OCI-LY7 (cell line): ENCODE data around the gene ARL6IP5. TPM values are rescaled to one million over a fixed set of nuclear protein-coding genes. Genes with fewer than 3 reads are reported as not detected.

Experiments used
- BruUV-seq: library from RNA; stranded (reverse); fragments of 400-500 nt; replicated peaks from 2 replicates; lab custom pipeline; 2021; lab: Mats Ljungman, UMichigan
- CTCF ChIA-PET: fragments of 300-600 bp; sonication (Branson Sonifier 250); formaldehyde crosslinking; loops from one replicate; lab custom pipeline; 2022; ENCODE audit warnings: antibody characterized with exemption; ENCODE audit not compliant: unreplicated experiment; lab: Charles Lee
- POLR2A ChIA-PET: fragments of 300-600 bp; sonication (Branson Sonifier 250); formaldehyde crosslinking; loops from one replicate; lab custom pipeline; 2022; ENCODE audit warnings: antibody characterized with exemption; lab: Charles Lee
- DNase-seq: peaks from one replicate; pipeline ENCODE4 v3.0.0-alpha.2; 2015; ENCODE audit warnings: low spot score
- H2AFZ ChIP-seq: fragments of 200-600 bp; sonication (generic), shearing (Covaris generic); 2 replicates; pipeline ENCODE4 v1.6.1; 2014; ENCODE audit warnings: mild to moderate bottlenecking, antibody characterized with exemption, low read length, moderate library complexity
- H3K27ac ChIP-seq: fragments of 200-600 bp; sonication (generic); 2 replicates; pipeline ENCODE4 v1.5.1; 2014; ENCODE audit warnings: mixed run types, low read depth, mild to moderate bottlenecking, moderate library complexity, low read length, inconsistent platforms; ENCODE audit not compliant: poor library complexity, severe bottlenecking
- H3K36me3 ChIP-seq: fragments of 200-600 bp; sonication (generic); 2 replicates; pipeline ENCODE4 v1.6.1; 2014; ENCODE audit warnings: mild to moderate bottlenecking, antibody characterized with exemption, low read length, moderate library complexity, mixed read lengths; ENCODE audit not compliant: insufficient read depth
- H3K4me1 ChIP-seq: fragments of 200-600 bp; sonication (generic); 2 replicates; pipeline ENCODE4 v1.5.1; 2014; ENCODE audit warnings: mild to moderate bottlenecking, low read length; ENCODE audit not compliant: insufficient read depth, poor library complexity, severe bottlenecking
- H3K4me2 ChIP-seq: fragments of 200-600 bp; sonication (generic); 2 replicates; pipeline ENCODE4 v1.6.1; 2014; ENCODE audit warnings: mild to moderate bottlenecking, low read length
- H3K4me3 ChIP-seq: fragments of 200-600 bp; sonication (generic); 2 replicates; pipeline ENCODE4 v1.5.1; 2014; ENCODE audit warnings: mild to moderate bottlenecking, low read depth, low read length; ENCODE audit not compliant: poor library complexity, severe bottlenecking
- H3K79me2 ChIP-seq: fragments of 200-600 bp; sonication (generic); 2 replicates; pipeline ENCODE4 v1.6.1; 2016; ENCODE audit warnings: low read depth, mild to moderate bottlenecking, low read length, moderate library complexity, mixed read lengths; ENCODE audit not compliant: insufficient read depth
- H3K9me2 ChIP-seq: fragments of 200-600 bp; sonication (generic); 2 replicates; pipeline ENCODE4 v1.6.1; 2016; ENCODE audit warnings: mild to moderate bottlenecking, low read length, mixed read lengths; ENCODE audit not compliant: insufficient read depth
- H3K9me3 ChIP-seq: fragments of 200-600 bp; sonication (generic); 2 replicates; pipeline ENCODE4 v1.6.1; 2014; ENCODE audit warnings: mild to moderate bottlenecking, mixed run types, low read length, mixed read lengths
- H4K20me1 ChIP-seq: fragments of 200-600 bp; sonication (generic); 2 replicates; pipeline ENCODE4 v1.6.1; 2014; ENCODE audit warnings: mild to moderate bottlenecking, antibody characterized with exemption, low read length, moderate library complexity, mixed read lengths; ENCODE audit not compliant: insufficient read depth
- CTCF ChIP-seq: fragments of 200-600 bp; sonication (generic); conservative IDR thresholded peaks from 2 replicates; pipeline ENCODE4 v1.5.1; 2014; ENCODE audit warnings: mild to moderate bottlenecking, antibody characterized with exemption, low read length, moderate library complexity, mixed read lengths
- EZH2phosphoT487 ChIP-seq: fragments of 200-600 bp; sonication (generic); IDR thresholded peaks from 2 replicates; pipeline ENCODE4 v1.6.1; 2018; ENCODE audit warnings: low read depth, borderline replicate concordance, mild to moderate bottlenecking, mixed run types, antibody characterized with exemption, low read length, moderate library complexity, mixed read lengths
- intact Hi-C: fragments of 100-400 bp; cut with micrococcal nuclease; formaldehyde crosslinking; loops from one replicate; pipeline ENCODE4 v1.10.0; 2022; ENCODE audit not compliant: unreplicated experiment
- total RNA-seq, 2 experiments: library from RNA; depleted of rRNA in 1 of 2; stranded (reverse); fragments of >200 nt in 1 of 2; shearing (Covaris generic) in 1 of 2; gene quantifications; 2 replicates each; pipeline ENCODE4 v1.2.3, GENCODE V29; 2014 to 2022

The ARL6IP5 gene
- total RNA-seq, 2 experiments from 2014 or later: 26.7 to 28.9 TPM

GRCh38 chr3:69104586-69104985 lies 19.8 kb downstream of the ARL6IP5 start:
- TF ChIP-seq CTCF: no peak
- no peak for TF ChIP-seq EZH2phosphoT487
- no peak overlapping the region for H3K4me2 ChIP-seq
- ChIA-PET POLR2A (interaction anchor here (1.5 kb wide), 1 partner anchor 13 kb away, joined by 8 read pairs; no protein-coding TSS in a partner anchor), CTCF (no interaction called here)
- H3K9me3 ChIP-seq: no peaks in the 10 kb centered on the region
- no peak overlapping the region for H3K27ac ChIP-seq
- intact Hi-C loops: no loop called here
- DNase-seq: no peak
- H3K9me2 ChIP-seq: no peaks in the 10 kb centered on the region
- H3K79me2 ChIP-seq: no peaks in the 10 kb centered on the region
- no peak overlapping the region for H2AFZ ChIP-seq
- peaks cover 28% of the 10 kb centered on the region; the same call in 1 of the 2 replicates for H3K36me3 ChIP-seq
- H3K4me1 ChIP-seq: no peaks in the 10 kb centered on the region
- H3K4me3 ChIP-seq: no peak overlapping the region
- no TSS peak for BruUV-seq
- H4K20me1 ChIP-seq: no peaks in the 10 kb centered on the region

- Histone ChIP-seq H3K4me3 (no peak overlapping the region), H4K20me1 (no peaks in the 10 kb centered on the region), H3K9me3 (no peaks in the 10 kb centered on the region), H3K4me2 (no peak overlapping the region), H3K36me3 (peaks cover 28% of the 10 kb centered on the region; the same call in 1 of the 2 replicates), H3K79me2 (no peaks in the 10 kb centered on the region), H2AFZ (no peak overlapping the region), H3K4me1 (no peaks in the 10 kb centered on the region), H3K9me2 (no peaks in the 10 kb centered on the region), H3K27ac (no peak overlapping the region)
- CTCF ChIA-PET: no interaction called here
- TF ChIP-seq EZH2phosphoT487: no peak
- no peak for TF ChIP-seq CTCF
- POLR2A ChIA-PET: interaction anchor here (1.5 kb wide), 1 partner anchor 13 kb away, joined by 8 read pairs; no protein-coding TSS in a partner anchor
- no peak for DNase-seq
- intact Hi-C loops: no loop called here
- no TSS peak for BruUV-seq
These were observed 20.6 kb downstream of the ARL6IP5 start for GRCh38 chr3:69105320-69105719.

GRCh38 chr3:69107841-69108240 lies 23.1 kb downstream of the ARL6IP5 start:
- CTCF ChIA-PET: no interaction called here
- Histone ChIP-seq H3K4me1 (no peaks in the 10 kb centered on the region), H4K20me1 (no peaks in the 10 kb centered on the region), H3K27ac (no peak overlapping the region), H3K4me2 (no peak overlapping the region), H3K9me3 (no peaks in the 10 kb centered on the region), H3K79me2 (no peaks in the 10 kb centered on the region), H2AFZ (no peak overlapping the region), H3K4me3 (no peak overlapping the region), H3K9me2 (no peaks in the 10 kb centered on the region), H3K36me3 (peaks cover 17% of the 10 kb centered on the region; the same call in 1 of the 2 replicates)
- intact Hi-C loops: no loop called here
- POLR2A ChIA-PET: interaction anchor here (0.7 to 1.2 kb wide), 3 partner anchors 9 to 37 kb away, joined by 3 read pairs; no protein-coding TSS in a partner anchor
- no peak for DNase-seq
- TF ChIP-seq CTCF (no peak), EZH2phosphoT487 (no peak)
- no TSS peak for BruUV-seq
